ENCODE measurements around the gene SCEL.
"Not testable (repeated sequence)": the region's sequence is repeated elsewhere in the genome, so short reads cannot be mapped to it uniquely, and the experiment has no call there.

The SCEL gene

GRCh38 chr13:77662831-77663230, 127.3 kb downstream of the SCEL start:
- DNase-seq (ENCODE audit: low spot score) = not testable (repeated sequence)

- no peak for DNase-seq (ENCODE audit: low spot score)
These were observed 139.3 kb downstream of the SCEL start for GRCh38 chr13:77674852-77675251.

- no peak for DNase-seq (ENCODE audit: low spot score)
These were observed 143.3 kb downstream of the SCEL start for GRCh38 chr13:77678691-77679235.

- no peak for DNase-seq (ENCODE audit: low spot score)
These were observed 152.3 kb downstream of the SCEL start for GRCh38 chr13:77687799-77688198.

- DNase-seq (ENCODE audit: low spot score) = no peak
These were observed 156.4 kb downstream of the SCEL start for GRCh38 chr13:77691871-77692270.

GRCh38 chr13:77692746-77693448, 157.4 kb downstream of the SCEL start:
- DNase-seq (ENCODE audit: low spot score) = no peak

- DNase-seq (ENCODE audit: low spot score) = no peak
These were observed 158.0 kb downstream of the SCEL start for GRCh38 chr13:77693449-77693940.

Data from CD4-positive, alpha-beta T cell treated with Interleukin-6 at 100 ng/mL for 8 hours (primary cell).